ENCODE data around the gene C16orf46. TPM values are rescaled to one million over a fixed set of nuclear protein-coding genes. Genes with fewer than 3 reads are reported as not detected.

C16orf46 gene
- total and polyA plus RNA-seq, 2 of the 13 experiments (the other 11 are each of a cell fraction or from before 2014, with no cell fraction given), result 0.38 to 0.55 TPM

GRCh38 chr16:81040842-81041241 is 36.2 kb downstream of the C16orf46 start (continued):
- TF ChIP-seq SNAPC4 (CRISPR knock-in tag; IDR thresholded peaks at IDR 0.05), result no peak
- TF ChIP-seq FOXK1 (CRISPR knock-in tag; IDR thresholded peaks at IDR 0.05; ENCODE audit: borderline replicate concordance, low read depth), result no peak
- no peak for TF ChIP-seq PLSCR1 (CRISPR knock-in tag; IDR thresholded peaks at IDR 0.05; ENCODE audit: borderline replicate concordance)
- TF ChIP-seq, protein P1, sequence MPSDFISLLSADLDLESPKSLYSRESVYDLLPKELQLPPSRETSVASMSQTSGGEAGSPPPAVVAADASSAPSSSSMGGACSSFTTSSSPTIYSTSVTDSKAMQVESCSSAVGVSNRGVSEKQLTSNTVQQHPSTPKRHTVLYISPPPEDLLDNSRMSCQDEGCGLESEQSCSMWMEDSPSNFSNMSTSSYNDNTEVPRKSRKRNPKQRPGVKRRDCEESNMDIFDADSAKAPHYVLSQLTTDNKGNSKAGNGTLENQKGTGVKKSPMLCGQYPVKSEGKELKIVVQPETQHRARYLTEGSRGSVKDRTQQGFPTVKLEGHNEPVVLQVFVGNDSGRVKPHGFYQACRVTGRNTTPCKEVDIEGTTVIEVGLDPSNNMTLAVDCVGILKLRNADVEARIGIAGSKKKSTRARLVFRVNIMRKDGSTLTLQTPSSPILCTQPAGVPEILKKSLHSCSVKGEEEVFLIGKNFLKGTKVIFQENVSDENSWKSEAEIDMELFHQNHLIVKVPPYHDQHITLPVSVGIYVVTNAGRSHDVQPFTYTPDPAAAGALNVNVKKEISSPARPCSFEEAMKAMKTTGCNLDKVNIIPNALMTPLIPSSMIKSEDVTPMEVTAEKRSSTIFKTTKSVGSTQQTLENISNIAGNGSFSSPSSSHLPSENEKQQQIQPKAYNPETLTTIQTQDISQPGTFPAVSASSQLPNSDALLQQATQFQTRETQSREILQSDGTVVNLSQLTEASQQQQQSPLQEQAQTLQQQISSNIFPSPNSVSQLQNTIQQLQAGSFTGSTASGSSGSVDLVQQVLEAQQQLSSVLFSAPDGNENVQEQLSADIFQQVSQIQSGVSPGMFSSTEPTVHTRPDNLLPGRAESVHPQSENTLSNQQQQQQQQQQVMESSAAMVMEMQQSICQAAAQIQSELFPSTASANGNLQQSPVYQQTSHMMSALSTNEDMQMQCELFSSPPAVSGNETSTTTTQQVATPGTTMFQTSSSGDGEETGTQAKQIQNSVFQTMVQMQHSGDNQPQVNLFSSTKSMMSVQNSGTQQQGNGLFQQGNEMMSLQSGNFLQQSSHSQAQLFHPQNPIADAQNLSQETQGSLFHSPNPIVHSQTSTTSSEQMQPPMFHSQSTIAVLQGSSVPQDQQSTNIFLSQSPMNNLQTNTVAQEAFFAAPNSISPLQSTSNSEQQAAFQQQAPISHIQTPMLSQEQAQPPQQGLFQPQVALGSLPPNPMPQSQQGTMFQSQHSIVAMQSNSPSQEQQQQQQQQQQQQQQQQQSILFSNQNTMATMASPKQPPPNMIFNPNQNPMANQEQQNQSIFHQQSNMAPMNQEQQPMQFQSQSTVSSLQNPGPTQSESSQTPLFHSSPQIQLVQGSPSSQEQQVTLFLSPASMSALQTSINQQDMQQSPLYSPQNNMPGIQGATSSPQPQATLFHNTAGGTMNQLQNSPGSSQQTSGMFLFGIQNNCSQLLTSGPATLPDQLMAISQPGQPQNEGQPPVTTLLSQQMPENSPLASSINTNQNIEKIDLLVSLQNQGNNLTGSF (CRISPR knock-in tag; IDR thresholded peaks at IDR 0.05), result no peak
- TF ChIP-seq RBFOX2 (IDR thresholded peaks at IDR 0.05; ENCODE audit: low read depth, low read length), result no peak
- TF ChIP-seq HOXA3 (CRISPR knock-in tag; IDR thresholded peaks at IDR 0.05), result no peak
- no peak for TF ChIP-seq NR1H2 (CRISPR knock-in tag; IDR thresholded peaks at IDR 0.05; ENCODE audit: borderline replicate concordance, low read depth)

Data from HepG2 (cell line).